ENCODE results near the gene GABRD. TPM values are rescaled to one million over a fixed set of nuclear protein-coding genes. Genes with fewer than 3 reads are reported as not detected.

The GABRD gene
- total and polyA plus RNA-seq, 2 of the 13 experiments (the other 11 are each of a cell fraction or from before 2014, with no cell fraction given): not detected

- TF ChIP-seq PATZ1 (CRISPR knock-in tag; IDR thresholded peaks at IDR 0.05) (peak; percentile 19; the same call in 1 of the 2 replicates), MATR3 (CRISPR knock-in tag; IDR thresholded peaks at IDR 0.05) (no peak), MYC (CRISPR knock-in tag; IDR thresholded peaks at IDR 0.05; ENCODE audit: borderline replicate concordance) (0 out of 2 replicates have a peak, but pooled peaks have one; percentile 32), KAT2B (IDR thresholded peaks at IDR 0.05; ENCODE audit: borderline replicate concordance, low read depth, low read length) (no peak), RXRA (CRISPR knock-in tag; IDR thresholded peaks at IDR 0.05) (no peak), MAF1 (CRISPR knock-in tag; IDR thresholded peaks at IDR 0.05; ENCODE audit: borderline replicate concordance) (no peak), RFX3 (CRISPR knock-in tag; IDR thresholded peaks at IDR 0.05) (peak; percentile 77), RERE (CRISPR knock-in tag; IDR thresholded peaks at IDR 0.05; ENCODE audit: low read depth) (no peak), ZNF30 (CRISPR knock-in tag; IDR thresholded peaks at IDR 0.05) (no peak), HOXA5 (CRISPR knock-in tag; IDR thresholded peaks at IDR 0.05) (no peak), ARHGAP35 (CRISPR knock-in tag; IDR thresholded peaks at IDR 0.05; ENCODE audit: borderline replicate concordance) (no peak), PRDM10 (CRISPR knock-in tag; IDR thresholded peaks at IDR 0.05; ENCODE audit: low read depth) (peak; percentile 99), ZNF644 (CRISPR knock-in tag; IDR thresholded peaks at IDR 0.05; ENCODE audit: low read depth) (no peak), NFE2L1 (CRISPR knock-in tag; IDR thresholded peaks at IDR 0.05; ENCODE audit: borderline replicate concordance) (no peak), MAX (IDR thresholded peaks at IDR 0.05) (peak; percentile 56)
- TF ChIP-seq, protein P1, sequence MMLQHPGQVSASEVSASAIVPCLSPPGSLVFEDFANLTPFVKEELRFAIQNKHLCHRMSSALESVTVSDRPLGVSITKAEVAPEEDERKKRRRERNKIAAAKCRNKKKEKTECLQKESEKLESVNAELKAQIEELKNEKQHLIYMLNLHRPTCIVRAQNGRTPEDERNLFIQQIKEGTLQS (CRISPR knock-in tag; IDR thresholded peaks at IDR 0.05): no peak
- TF ChIP-seq, protein P2, sequence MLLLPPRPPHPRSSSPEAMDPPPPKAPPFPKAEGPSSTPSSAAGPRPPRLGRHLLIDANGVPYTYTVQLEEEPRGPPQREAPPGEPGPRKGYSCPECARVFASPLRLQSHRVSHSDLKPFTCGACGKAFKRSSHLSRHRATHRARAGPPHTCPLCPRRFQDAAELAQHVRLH (CRISPR knock-in tag; IDR thresholded peaks at IDR 0.05; ENCODE audit: borderline replicate concordance, low read depth): 0 out of 2 replicates have a peak, but pooled peaks have one; percentile 28
Observed at GRCh38 chr1:2003541-2004131, 15.5 kb upstream of the GABRD start, which contains the start of gene CFAP74 (continued).

Measured in HepG2 (cell line).